ENCODE results near the gene MINDY3. TPM values are rescaled to one million over a fixed set of nuclear protein-coding genes. Genes with fewer than 3 reads are reported as not detected.

MINDY3 gene
- total RNA-seq, 1 experiment from 2014 or later: 14.9 TPM

GRCh38 chr10:15795036-15795792, 65.1 kb downstream of the MINDY3 start:
- Histone ChIP-seq H3K23me2 (ENCODE audit: insufficient read length, low read depth, low read length, poor library complexity, severe bottlenecking) (no peaks in the 10 kb centered on the region), H4K8ac (replicated peaks; ENCODE audit: insufficient read length, low read depth, low read length) (no peak overlapping the region), H3K14ac (ENCODE audit: insufficient read depth, low read length) (no peak overlapping the region), H3K27me3 (ENCODE audit: insufficient read depth, low read length) (no peaks in the 10 kb centered on the region), H3T11ph (ENCODE audit: low read length) (no peak overlapping the region), H3K9me3 (ENCODE audit: control insufficient read depth, low read depth, low read length) (no peaks in the 10 kb centered on the region), H3K23ac (ENCODE audit: insufficient read length, low read depth, low read length) (no peak overlapping the region), H3K56ac (ENCODE audit: insufficient read length, low read depth, low read length) (no peak overlapping the region), H4K5ac (ENCODE audit: insufficient read length, low read depth, low read length) (no peak overlapping the region), H3K79me1 (ENCODE audit: insufficient read depth, low read depth, low read length, poor library complexity, severe bottlenecking) (no peaks in the 10 kb centered on the region), H2BK12ac (ENCODE audit: insufficient read length, low read depth, low read length) (no peak overlapping the region), H4K20me1 (ENCODE audit: control insufficient read depth, insufficient read depth, insufficient read length) (no peaks in the 10 kb centered on the region), H2BK15ac (ENCODE audit: low read depth, low read length) (no peak overlapping the region), H2BK5ac (ENCODE audit: insufficient read length, low read length) (no peak overlapping the region), H3K27ac (ENCODE audit: insufficient read length, low read depth, low read length) (no peak overlapping the region), H3K9ac (ENCODE audit: extremely low read depth, insufficient read length, low read length) (no peak overlapping the region), H3K4me1 (ENCODE audit: insufficient read depth, low read length) (no peaks in the 10 kb centered on the region), H4K91ac (ENCODE audit: insufficient read length, low read depth, low read length) (no peak overlapping the region), H2BK20ac (ENCODE audit: low read depth, low read length, poor library complexity, severe bottlenecking) (no peak overlapping the region), H2AFZ (ENCODE audit: low read length) (no peak overlapping the region), H3K18ac (ENCODE audit: insufficient read length, low read depth, low read length) (no peak overlapping the region), H2AK5ac (ENCODE audit: insufficient read length, low read length) (no peak overlapping the region), H2BK120ac (ENCODE audit: low read depth, low read length, poor library complexity, severe bottlenecking) (no peak overlapping the region), H3K4ac (ENCODE audit: low read depth, low read length) (no peak overlapping the region), H3K4me2 (ENCODE audit: insufficient read depth, insufficient read length, low read length) (no peak overlapping the region), H3K79me2 (ENCODE audit: insufficient read depth, low read length) (no peaks in the 10 kb centered on the region)
- WGBS (ENCODE audit: extremely low coverage, insufficient read length, low lambda C conversion rate): no CpG with 5 or more reads among the region's 7 CpGs
- DNase-seq: no peak
- no peaks in the 10 kb centered on the region for H3K4me1 Mint-ChIP-seq
- no peaks in the 10 kb centered on the region; a peak in 1 of 5 replicates for H3K9me3 Mint-ChIP-seq
- H3K36me3 Mint-ChIP-seq (ENCODE audit: insufficient read depth in 1 of 3, low read depth in 3 of 3): no peaks in the 10 kb centered on the region
- no peak overlapping the region for H3K4me3 Mint-ChIP-seq
- H3K27me3 Mint-ChIP-seq (ENCODE audit: low read depth): no peaks in the 10 kb centered on the region
- no peak overlapping the region for H3K27ac Mint-ChIP-seq
- TF ChIP-seq CTCF (conservative IDR thresholded peaks at IDR 0.05): no peak
